ENCODE measurements around the gene SUZ12.
"Not testable (repeated sequence)": the region's sequence is repeated elsewhere in the genome, so short reads cannot be mapped to it uniquely, and the experiment has no call there.

SUZ12 gene

GRCh38 chr17:32040246-32040645 lies 103.4 kb downstream of the SUZ12 start:
- not testable (repeated sequence) for DNase-seq

GRCh38 chr17:32041306-32041875 lies 104.6 kb downstream of the SUZ12 start:
- not testable (repeated sequence) for DNase-seq

- not testable (repeated sequence) for DNase-seq
Measured at GRCh38 chr17:32042266-32042665, 105.5 kb downstream of the SUZ12 start.

- not testable (repeated sequence) for DNase-seq
Measured at GRCh38 chr17:32045611-32046010, 108.8 kb downstream of the SUZ12 start.

- not testable (repeated sequence) for DNase-seq
Measured at GRCh38 chr17:32047663-32048062, 110.9 kb downstream of the SUZ12 start.
